Limb (tissue), 2 donors: Measurements from ENCODE around the gene OR1L8.

Experiments
- DNase-seq, 2 donors: peaks; one replicate each; pipeline ENCODE4 v3.0.0-alpha.2; 2016; ENCODE audit errors: extremely low spot score in 2 of 2

Gene OR1L8

GRCh38 chr9:122518226-122518625, 65.0 kb downstream of the OR1L8 start:
- DNase-seq: no peak
